T-helper 2 cell treated with Interferon-gamma antibody and Interleukin-4, amounts not matched to agents 100 ng/mL and 5 ng/mL, for 36 hours (primary cell): ENCODE data around the gene CCL20. TPM values are rescaled to one million over a fixed set of nuclear protein-coding genes. Genes with fewer than 3 reads are reported as not detected.

Source experiments
- total RNA-seq: library from RNA; stranded (reverse); gene quantifications from 2 replicates; pipeline ENCODE4 v1.2.3, GENCODE V29; 2022

Gene CCL20
- total RNA-seq, 1 donor from 2014 or later, result not detected

Other genes with a start within 250 kb of the CCL20 start
- gene SCYGR2, start 214.9 kb upstream of the CCL20 start, total RNA-seq, result not detected in 2 replicates
- gene SCYGR3, start 199.0 kb upstream of the CCL20 start, total RNA-seq, result not detected in 2 replicates
- gene SCYGR4, start 196.3 kb upstream of the CCL20 start, total RNA-seq, result not detected in 2 replicates
- not detected in 2 replicates for gene SCYGR5, start 147.0 kb upstream of the CCL20 start, total RNA-seq
- not detected in 2 replicates for gene SLC19A3, start 95.8 kb upstream of the CCL20 start, total RNA-seq
- not detected in 2 replicates for gene SCYGR6, start 89.1 kb upstream of the CCL20 start, total RNA-seq
- gene SCYGR7, start 85.5 kb upstream of the CCL20 start, total RNA-seq, result not detected in 2 replicates
- gene SCYGR8, start 67.9 kb upstream of the CCL20 start, total RNA-seq, result not detected in 2 replicates
- gene DAW1, start 57.8 kb downstream of the CCL20 start, total RNA-seq, result not detected in 2 replicates